HepG2 (cell line): ENCODE data around the gene EEF1AKMT1. TPM values are rescaled to one million over a fixed set of nuclear protein-coding genes. Genes with fewer than 3 reads are reported as not detected.

Experiments
- DPF2 ChIP-seq: sonication (generic); formaldehyde crosslinking; IDR thresholded peaks from 2 replicates; pipeline ENCODE4 v1.4.0; 2020; ENCODE audit warnings: mild to moderate bottlenecking, low read depth, missing genetic modification reagents, borderline replicate concordance
- HOXA5 ChIP-seq: sonication (generic); formaldehyde crosslinking; IDR thresholded peaks from 2 replicates; pipeline ENCODE4 v1.4.0; 2020; ENCODE audit warnings: missing genetic modification reagents
- MZF1 ChIP-seq: sonication (generic); formaldehyde crosslinking; IDR thresholded peaks from 2 replicates; pipeline ENCODE4 v1.8.1; 2023; ENCODE audit warnings: mild to moderate bottlenecking, missing genetic modification reagents, borderline replicate concordance
- REXO4 ChIP-seq: sonication (generic); formaldehyde crosslinking; IDR thresholded peaks from 2 replicates; pipeline ENCODE4 v1.8.0; 2022; ENCODE audit warnings: missing genetic modification reagents, mild to moderate bottlenecking, borderline replicate concordance
- RNF2 ChIP-seq: fragments of 450-650 bp; conservative IDR thresholded peaks from 2 replicates; pipeline ENCODE4 v1.6.1; 2016; ENCODE audit warnings: low read depth
- ZBTB21 ChIP-seq: sonication (generic); formaldehyde crosslinking; IDR thresholded peaks from 2 replicates; pipeline ENCODE4 v1.4.0; 2020; ENCODE audit warnings: missing genetic modification reagents
- ZNF567 ChIP-seq: sonication (generic); formaldehyde crosslinking; IDR thresholded peaks from 2 replicates; pipeline ENCODE4 v1.8.1; 2023; ENCODE audit warnings: mild to moderate bottlenecking, missing genetic modification reagents, borderline replicate concordance
- ZNF768 ChIP-seq: sonication (generic); formaldehyde crosslinking; IDR thresholded peaks from 2 replicates; pipeline ENCODE4 v1.4.0; 2020; ENCODE audit warnings: missing genetic modification reagents
- polyA plus RNA-seq, 8 experiments: library from polyadenylated mRNA; depleted of rRNA in 3 of 8; stranded (reverse) in 7 of 8; unstranded in 1 of 8; fragments of >200 nt; fragmentation: Illumina TruSeq in 4 of 8; extraction: Trizol in 4 of 8; gene quantifications; 2 replicates each; pipeline versions ENCODE4 v1.2.1 to v1.2.3, GENCODE V29; 2011 to 2016; ENCODE audit warnings: low read depth in 4 of 8, missing spikeins in 1 of 8, mixed read lengths in 1 of 8; ENCODE audit not compliant: insufficient read depth in 1 of 8
- total RNA-seq, 5 experiments: library from RNA; depleted of rRNA; stranded (reverse); fragments of >200 nt; fragmentation: Illumina TruSeq; extraction: Trizol; gene quantifications; 2 replicates each; pipeline ENCODE4 v1.2.3, GENCODE V29; 2016; ENCODE audit warnings: low read depth in 1 of 5
- TF ChIP-seq, protein P1 (sequence below): sonication (generic); formaldehyde crosslinking; IDR thresholded peaks from 2 replicates; pipeline ENCODE4 v1.4.0; 2020; ENCODE audit warnings: mild to moderate bottlenecking, missing genetic modification reagents
- TF ChIP-seq, protein P2 (sequence below): sonication (generic); formaldehyde crosslinking; conservative IDR thresholded peaks from 2 replicates; pipeline ENCODE4 v1.8.1; 2023; ENCODE audit warnings: missing genetic modification reagents

Gene EEF1AKMT1
- total and polyA plus RNA-seq, 2 of the 13 experiments (the other 11 are each of a cell fraction or from before 2014, with no cell fraction given): 6.0 to 16.1 TPM

DNA sequence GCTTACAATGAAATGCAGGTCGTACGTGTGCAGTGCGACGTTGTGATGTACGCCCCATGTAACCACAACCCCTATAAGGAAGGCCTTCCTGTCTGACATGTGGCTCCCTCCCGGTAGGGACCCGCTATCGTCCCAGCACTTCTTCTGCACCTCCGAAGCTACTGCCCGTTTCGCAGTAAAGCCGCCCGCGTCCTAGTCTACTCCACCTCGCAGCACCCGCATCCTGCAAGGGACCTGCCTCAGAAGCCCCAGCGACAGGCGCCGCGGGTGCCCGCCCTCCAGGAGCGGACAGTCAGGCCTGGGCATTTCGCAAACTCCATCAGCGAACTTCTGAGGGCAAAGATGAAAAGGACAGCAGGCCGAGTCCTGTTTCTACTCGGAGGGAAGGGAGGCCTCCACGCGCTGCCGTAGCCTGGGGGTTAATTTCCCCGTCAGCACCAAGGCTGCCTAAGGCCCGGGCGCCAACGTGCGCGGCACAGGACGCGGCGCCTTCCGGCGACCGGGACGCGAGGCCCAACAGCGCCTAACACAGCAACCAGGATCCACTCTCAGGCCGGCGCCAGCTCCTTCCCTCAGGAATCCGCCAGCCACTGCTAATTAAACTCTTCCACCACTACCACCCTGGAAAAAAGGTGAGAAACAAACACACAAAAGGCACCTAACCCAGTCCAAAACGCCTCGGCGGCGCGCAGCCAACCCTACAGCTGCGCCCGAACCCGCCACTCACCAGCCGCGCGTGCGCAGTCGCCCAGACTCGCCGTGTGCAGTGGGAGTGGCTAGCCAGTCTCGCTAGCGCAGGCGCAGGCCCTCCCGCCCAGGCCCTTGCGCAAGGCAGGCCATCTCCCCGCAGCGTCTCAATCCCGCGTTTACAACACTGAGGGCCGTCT, at the start of gene EEF1AKMT1 (continued):
- TF ChIP-seq, protein P1, sequence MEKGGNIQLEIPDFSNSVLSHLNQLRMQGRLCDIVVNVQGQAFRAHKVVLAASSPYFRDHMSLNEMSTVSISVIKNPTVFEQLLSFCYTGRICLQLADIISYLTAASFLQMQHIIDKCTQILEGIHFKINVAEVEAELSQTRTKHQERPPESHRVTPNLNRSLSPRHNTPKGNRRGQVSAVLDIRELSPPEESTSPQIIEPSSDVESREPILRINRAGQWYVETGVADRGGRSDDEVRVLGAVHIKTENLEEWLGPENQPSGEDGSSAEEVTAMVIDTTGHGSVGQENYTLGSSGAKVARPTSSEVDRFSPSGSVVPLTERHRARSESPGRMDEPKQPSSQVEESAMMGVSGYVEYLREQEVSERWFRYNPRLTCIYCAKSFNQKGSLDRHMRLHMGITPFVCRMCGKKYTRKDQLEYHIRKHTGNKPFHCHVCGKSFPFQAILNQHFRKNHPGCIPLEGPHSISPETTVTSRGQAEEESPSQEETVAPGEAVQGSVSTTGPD (CRISPR knock-in tag): 0 out of 2 replicates have a peak, but pooled peaks have one; percentile 26
- TF ChIP-seq ZNF768 (CRISPR knock-in tag): peak; percentile 68; the same call in 1 of the 2 replicates
- TF ChIP-seq ZNF567 (CRISPR knock-in tag): 0 out of 2 replicates have a peak, but pooled peaks have one; percentile 76
- TF ChIP-seq MZF1 (CRISPR knock-in tag): no peak; the same call in 1 of the 2 replicates
- peak; percentile 40; the same call in 1 of the 2 replicates for TF ChIP-seq HOXA5 (CRISPR knock-in tag)
- TF ChIP-seq REXO4: no peak
- TF ChIP-seq, protein P2, sequence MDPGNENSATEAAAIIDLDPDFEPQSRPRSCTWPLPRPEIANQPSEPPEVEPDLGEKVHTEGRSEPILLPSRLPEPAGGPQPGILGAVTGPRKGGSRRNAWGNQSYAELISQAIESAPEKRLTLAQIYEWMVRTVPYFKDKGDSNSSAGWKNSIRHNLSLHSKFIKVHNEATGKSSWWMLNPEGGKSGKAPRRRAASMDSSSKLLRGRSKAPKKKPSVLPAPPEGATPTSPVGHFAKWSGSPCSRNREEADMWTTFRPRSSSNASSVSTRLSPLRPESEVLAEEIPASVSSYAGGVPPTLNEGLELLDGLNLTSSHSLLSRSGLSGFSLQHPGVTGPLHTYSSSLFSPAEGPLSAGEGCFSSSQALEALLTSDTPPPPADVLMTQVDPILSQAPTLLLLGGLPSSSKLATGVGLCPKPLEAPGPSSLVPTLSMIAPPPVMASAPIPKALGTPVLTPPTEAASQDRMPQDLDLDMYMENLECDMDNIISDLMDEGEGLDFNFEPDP: peak; percentile 74; the same call in 1 of the 2 replicates
- peak; percentile 91 for TF ChIP-seq RNF2
- no peak for TF ChIP-seq DPF2 (CRISPR knock-in tag)
- TF ChIP-seq ZBTB21 (CRISPR knock-in tag): no peak
